NCI-H1694 treated with DMSO at 0.1 percent for 48 hours (cell line): Measurements from ENCODE around the gene ZNF606.

Experiments used
- DNase-seq: peaks from one replicate; lab custom pipeline; 2025; lab: John Stamatoyannopoulos, UW

Gene ZNF606

GRCh38 chr19:57934820-57935665, 67.6 kb downstream of the ZNF606 start, which contains the start of gene ZNF418:
Gene ZNF418 (minus strand): TSS chr19:57935402. CDS start chr19:57933822, 1,580 bp downstream.
- DNase-seq: no peak

GRCh38 chr19:57927587-57927986, 75.0 kb downstream of the ZNF606 start:
- no peak for DNase-seq
